ENCODE data around the gene CSRP3.

- no peak for TF ChIP-seq PPARA (CRISPR knock-in tag; IDR thresholded peaks at IDR 0.05; ENCODE audit: borderline replicate concordance)
- TF ChIP-seq POU6F1 (CRISPR knock-in tag; IDR thresholded peaks at IDR 0.05; ENCODE audit: borderline replicate concordance, low read depth): no peak
- no peak for TF ChIP-seq ARNTL (CRISPR knock-in tag; IDR thresholded peaks at IDR 0.05; ENCODE audit: borderline replicate concordance, low read depth)
- no peak for TF ChIP-seq ZFP30 (CRISPR knock-in tag; IDR thresholded peaks at IDR 0.05)
- TF ChIP-seq PATZ1 (CRISPR knock-in tag; IDR thresholded peaks at IDR 0.05; ENCODE audit: borderline replicate concordance): no peak
- TF ChIP-seq GLIS3 (CRISPR knock-in tag; IDR thresholded peaks at IDR 0.05): no peak
- TF ChIP-seq, protein P1, sequence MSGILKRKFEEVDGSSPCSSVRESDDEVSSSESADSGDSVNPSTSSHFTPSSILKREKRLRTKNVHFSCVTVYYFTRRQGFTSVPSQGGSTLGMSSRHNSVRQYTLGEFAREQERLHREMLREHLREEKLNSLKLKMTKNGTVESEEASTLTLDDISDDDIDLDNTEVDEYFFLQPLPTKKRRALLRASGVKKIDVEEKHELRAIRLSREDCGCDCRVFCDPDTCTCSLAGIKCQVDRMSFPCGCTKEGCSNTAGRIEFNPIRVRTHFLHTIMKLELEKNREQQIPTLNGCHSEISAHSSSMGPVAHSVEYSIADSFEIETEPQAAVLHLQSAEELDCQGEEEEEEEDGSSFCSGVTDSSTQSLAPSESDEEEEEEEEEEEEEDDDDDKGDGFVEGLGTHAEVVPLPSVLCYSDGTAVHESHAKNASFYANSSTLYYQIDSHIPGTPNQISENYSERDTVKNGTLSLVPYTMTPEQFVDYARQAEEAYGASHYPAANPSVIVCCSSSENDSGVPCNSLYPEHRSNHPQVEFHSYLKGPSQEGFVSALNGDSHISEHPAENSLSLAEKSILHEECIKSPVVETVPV (CRISPR knock-in tag; IDR thresholded peaks at IDR 0.05): no peak
- no peak for TF ChIP-seq ZFP3 (CRISPR knock-in tag; IDR thresholded peaks at IDR 0.05)
- TF ChIP-seq BACH2 (CRISPR knock-in tag; IDR thresholded peaks at IDR 0.05; ENCODE audit: borderline replicate concordance): no peak
- TF ChIP-seq TOX (CRISPR knock-in tag; IDR thresholded peaks at IDR 0.05; ENCODE audit: borderline replicate concordance): no peak
- TF ChIP-seq ESRRG (CRISPR knock-in tag; IDR thresholded peaks at IDR 0.05): no peak
Measured at GRCh38 chr11:19251577-19251976, 49.8 kb upstream of the CSRP3 start.
